CD4-positive, alpha-beta T cell treated with Interleukin-10 for 1 hour (primary cell): Measurements from ENCODE around the gene CABP7.

ENCODE experiments used
- DNase-seq: peaks from one replicate; pipeline ENCODE4 v3.0.0-alpha.2; 2020

The CABP7 gene

DNA sequence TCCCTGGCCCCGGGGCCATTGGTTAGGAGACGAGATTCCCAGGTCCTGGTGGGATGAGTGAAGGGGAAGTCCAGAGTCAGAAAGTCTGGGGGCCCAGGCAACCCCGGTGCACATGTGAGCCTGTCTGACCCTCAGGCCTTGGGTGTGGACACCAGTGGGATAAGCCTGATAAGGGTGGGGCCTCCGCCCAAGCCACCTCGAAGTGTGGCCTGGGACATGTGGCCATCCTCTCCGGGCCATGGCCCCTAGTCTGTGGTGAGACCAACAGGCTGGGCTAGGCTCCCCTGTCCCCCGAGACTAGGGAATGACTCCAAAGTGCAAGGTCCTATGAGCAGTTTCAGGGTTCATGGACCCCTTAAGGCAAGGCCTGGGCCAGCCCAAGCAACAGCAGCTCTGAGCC lies 6.3 kb downstream of the CABP7 start:
- DNase-seq = no peak

DNA sequence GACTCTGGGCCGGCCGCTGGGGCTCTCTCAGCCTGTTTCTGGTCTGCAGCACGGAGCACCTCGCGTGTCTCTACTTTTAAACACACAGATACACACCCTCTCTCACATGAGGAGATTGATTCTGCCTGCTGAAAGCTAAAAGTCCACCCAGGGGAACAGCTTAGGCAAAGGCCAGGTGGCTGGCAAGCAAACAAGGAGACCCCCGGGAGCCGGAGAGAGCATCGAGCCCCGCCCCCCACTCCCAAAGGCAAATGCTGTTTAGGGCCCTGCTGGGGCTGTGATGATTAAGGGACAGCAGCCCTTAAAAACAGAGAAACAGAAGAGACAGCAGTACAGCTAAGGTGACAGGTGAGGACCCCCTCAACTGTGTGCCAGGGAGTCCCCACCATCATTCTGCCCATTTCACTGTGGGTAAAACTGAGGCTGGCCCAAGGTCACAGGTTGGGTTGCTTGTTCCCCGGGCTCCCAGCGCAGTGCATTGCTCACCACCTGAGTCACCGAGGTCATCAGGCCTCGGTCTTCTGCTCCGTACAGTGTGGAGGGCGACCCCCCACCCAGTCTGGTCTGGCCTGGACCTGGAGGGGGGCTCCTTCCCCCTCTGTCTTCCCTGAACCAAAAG lies 6.8 kb downstream of the CABP7 start:
- DNase-seq = no peak

DNA sequence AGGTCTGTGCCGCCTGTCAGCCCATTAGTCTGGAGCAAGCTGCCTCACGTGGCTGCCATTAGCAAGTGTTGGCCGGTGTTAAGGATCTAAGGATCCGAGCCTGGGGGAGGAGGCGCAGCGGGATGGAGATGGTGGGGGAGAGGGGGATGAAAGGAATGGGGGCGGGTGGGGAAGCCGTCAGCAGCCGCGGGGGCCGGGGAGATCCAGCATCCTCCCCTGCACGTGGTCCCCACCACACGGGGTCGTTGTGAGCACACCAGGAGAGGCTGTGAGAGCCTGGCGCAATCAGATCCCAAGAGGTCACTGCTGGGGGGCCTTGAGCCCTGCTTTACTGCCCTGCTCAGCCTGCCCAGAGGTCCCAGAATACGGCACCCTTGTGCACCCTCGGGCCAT lies 7.3 kb downstream of the CABP7 start:
- no peak for DNase-seq

DNA sequence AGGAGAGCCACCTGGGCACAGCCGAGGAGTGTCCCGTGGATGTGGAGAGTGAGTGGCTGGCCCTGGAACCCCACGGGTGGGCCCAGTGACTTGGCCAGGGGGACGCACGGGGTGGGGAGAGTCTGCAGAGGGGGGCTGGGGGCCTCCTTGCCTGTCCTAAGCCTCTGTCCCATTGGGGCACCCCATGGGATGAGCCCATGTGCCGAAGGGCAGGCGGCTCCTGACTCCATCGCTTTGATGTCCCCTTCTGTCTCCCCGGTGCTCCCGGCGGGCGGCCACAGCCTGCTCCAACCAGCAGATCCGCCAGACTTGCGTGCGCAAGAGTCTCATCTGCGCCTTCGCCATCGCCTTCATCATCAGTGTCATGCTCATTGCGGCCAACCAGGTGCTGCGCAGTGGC lies 9.4 kb downstream of the CABP7 start:
- DNase-seq = no peak

DNA sequence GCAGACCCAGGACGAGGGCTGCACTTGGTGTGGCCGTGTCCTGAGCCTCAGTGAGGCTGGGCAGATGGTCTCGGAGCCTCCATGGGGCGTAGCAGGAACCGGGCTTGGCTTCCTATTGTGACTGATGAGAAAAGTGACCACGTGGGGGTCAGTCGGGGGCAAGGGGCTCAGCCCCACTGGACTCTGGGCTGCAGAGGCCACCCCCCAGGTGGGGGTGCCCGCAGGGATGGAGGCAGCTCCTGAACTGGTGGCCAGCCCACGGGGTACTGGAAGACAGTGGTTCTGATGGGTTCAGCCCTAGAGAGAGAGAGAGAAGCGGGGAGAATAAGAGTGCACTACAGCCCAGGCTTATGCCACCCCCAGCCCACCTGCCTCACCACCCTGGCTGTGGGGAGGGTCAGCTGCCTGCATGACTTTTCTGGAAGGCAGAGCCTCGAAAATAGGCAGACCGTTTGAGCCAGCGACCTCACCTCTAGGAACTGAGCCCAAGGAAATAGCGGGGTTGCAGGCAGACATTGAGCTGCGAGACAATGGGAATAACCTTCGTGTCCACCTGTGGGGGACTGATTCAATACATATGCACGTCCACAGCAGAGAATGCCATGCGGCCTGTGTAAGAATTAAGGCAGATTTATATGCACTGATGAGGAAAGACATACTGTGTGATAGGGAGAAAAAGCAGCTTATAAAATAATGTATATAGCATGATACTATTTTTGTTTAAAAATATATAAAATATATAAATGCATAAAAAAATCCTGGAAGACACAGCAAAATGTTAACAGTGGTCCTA lies 11.5 kb downstream of the CABP7 start:
- no peak for DNase-seq

DNA sequence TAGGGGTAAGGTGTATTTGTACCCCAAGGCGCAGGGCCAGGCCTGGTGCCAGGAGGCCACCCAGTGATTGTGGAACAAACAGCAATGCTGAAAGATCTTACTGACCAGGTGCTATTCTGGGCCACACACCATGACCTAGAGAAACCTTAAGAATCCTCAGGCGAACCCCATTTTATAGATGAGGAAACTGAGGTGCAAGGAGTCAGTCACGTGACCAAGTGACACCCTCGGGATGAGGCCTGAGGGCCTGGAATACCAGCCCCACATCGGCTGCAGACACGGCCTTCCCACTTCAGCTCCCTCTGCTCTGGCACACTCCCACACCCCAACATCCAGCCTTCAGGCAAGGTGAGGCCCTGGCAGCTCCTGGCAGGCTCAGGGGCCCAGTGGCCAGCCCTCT lies 13.1 kb downstream of the CABP7 start:
- DNase-seq = no peak

DNA sequence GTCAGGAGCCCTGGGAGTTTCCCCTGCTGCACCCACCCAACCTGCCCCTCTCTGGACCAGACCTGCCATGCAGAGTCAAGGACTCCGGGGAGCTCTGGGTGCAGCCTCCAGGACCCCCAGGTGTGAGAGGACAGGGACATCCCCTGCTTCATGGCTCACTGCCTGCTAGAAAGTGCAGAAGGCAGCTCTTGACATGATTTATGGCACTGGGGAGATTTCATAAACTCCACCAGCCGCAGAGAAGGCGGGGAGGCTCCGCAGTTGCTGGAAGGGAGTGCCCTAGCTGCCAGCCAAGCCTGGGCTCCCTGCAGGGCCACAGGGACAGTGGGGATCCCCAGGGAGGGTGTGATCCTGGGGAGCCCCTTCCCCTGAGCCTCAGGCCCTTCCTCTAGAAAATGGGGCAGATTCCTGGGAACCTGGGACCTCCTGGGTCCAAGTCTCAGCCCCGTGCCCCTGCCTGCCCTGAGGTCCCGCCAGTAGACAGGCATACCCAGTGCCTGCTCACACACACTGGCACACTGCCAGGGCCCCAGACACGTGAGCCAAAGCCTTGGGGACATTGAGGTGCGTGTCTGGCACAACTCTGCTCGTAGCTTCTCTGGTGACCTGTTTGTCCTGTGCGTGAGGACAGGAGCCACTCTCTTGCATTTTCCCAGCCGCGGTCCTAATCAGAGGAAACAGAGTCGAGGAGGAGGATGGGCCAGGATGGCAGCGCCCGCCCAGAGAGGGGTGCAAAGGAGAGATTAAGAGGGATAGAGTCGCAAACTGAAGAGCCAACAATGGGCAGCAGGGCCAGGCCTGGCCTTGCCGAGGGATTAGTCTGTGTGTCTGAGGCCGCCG lies 13.8 kb downstream of the CABP7 start:
- DNase-seq = no peak

DNA sequence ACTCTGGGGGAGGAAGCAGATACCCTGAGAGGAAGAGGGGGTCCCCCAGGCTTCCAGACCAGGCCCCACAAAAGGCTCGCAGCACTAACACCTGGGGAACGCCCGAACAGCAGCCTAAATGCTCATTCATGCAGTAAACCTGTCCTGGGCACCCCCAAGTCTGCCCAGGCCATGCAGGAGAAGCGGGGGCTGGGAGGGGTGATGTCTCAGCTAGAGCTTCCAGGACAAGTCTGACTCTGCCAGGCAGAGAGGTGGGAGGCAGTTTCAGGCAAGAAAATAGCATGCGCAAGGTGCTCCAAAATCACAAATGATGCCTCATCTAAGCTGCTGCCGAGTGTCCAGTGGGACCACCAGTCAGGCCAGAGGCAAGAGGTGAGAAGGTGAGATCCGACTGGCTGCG lies 14.6 kb downstream of the CABP7 start:
- DNase-seq = no peak

DNA sequence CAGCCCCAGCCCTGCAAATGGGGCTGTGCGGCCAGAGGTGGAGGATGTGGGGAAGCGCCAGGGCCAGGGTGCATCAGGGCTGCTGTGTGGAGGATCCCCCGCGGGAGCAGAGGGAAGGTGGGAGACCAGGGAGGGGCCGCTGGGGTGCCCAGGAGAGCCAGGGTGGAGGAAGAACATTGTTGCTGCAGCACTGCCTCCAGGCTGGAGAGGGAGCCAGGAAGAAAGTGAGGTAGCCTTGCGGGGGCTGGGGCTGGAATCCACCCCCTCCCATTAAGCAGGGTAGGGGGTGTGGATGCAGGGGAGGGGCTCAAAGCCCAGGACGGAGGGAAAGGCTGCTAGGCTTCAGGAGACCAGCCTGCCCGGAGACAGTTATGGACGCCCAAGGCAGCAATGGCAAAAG lies 15.0 kb downstream of the CABP7 start:
- DNase-seq = no peak

DNA sequence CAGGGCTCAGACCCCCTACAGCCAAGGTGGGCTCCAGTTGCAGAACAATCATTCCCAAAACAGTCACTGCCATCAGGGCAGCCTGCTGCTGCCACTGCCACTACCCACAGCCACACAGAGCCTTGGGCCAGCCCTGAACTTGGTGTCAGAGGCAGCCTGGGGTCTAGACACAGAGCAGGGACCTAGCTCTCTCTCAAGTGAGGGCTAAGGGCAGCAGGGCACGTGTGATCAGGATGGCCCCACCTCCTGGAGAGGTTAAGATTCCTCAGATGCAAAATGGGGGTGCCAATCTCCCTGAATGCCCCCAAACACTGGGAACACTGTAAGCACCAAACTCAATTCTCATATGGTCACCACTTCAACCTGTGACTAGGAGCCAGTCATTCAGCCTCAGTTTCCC lies 15.6 kb downstream of the CABP7 start:
- DNase-seq = no peak

DNA sequence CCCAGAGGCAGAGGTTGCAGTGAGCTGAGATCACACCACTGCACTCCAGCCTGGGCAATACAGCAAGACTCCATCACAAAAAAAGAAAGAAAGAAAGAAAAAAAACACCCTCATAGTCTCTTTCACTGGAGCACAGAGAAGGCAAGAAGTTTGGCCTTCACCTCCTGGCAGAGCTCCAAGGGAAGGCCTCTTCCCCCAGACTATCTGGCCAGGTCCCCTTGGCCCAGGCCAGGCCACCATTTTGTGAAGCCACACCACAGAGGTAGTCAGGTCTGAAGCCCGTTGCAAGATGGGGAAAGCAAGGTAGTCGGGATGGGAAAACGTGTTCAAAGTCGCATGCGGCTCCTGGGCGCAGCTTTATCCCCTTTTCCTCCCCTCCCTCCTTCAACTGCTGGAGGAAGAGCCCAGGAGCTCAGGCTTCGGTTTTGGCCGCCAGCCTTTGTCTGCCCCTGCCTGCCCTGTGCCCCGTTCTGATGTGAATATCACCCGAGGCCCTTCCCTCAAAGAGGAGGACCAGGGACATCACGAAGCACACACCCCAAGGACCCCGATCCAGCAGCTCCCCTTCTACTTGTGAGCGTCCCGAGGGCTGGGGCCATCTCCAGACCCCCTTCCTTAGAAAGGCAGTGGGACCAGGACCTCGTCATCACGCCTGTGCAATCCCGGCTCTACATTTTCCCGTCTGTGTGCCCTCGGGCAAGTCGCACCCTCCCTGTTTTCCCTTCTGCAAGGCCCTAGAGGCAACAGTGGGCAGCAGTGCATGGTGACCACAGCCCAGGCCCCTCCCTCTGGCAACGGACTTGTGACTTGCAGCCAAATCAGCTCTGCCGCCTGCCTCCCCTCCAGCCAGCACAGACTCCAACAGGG lies 17.7 kb downstream of the CABP7 start:
- no peak for DNase-seq

DNA sequence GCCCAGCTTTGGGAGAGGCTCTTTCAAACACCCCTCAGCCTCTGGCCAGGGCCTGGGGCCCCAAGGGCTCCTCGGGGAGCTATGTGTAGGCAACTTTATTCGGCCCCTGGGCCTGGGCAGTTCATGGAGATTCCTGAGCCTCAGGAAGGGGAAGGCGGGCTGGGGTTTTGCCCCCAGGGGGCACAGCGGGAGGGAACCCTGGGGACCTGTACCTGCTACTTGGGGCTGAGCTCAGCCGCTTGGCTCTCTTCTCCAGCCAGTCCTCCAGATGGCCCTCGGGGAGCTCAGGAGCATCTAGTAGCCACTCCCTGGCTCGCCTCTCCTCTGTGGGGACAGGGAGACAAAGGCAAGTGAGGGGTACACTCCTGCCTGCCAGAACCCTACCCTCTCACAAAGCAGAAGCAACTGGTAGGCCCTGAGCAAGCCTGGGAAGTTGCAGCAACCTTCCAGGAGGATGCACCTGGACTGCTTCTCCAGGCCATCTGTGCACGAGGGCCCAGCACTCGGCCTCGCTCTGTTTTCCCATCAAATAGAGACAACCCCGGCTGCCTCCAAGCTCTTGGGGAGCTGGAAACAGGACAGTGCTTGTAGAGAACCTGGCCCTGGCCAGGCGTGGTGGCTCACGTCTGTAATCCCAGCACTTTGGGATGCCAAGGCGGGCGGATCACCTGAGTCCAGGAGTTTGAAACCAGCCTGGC lies 18.5 kb downstream of the CABP7 start:
- no peak for DNase-seq

DNA sequence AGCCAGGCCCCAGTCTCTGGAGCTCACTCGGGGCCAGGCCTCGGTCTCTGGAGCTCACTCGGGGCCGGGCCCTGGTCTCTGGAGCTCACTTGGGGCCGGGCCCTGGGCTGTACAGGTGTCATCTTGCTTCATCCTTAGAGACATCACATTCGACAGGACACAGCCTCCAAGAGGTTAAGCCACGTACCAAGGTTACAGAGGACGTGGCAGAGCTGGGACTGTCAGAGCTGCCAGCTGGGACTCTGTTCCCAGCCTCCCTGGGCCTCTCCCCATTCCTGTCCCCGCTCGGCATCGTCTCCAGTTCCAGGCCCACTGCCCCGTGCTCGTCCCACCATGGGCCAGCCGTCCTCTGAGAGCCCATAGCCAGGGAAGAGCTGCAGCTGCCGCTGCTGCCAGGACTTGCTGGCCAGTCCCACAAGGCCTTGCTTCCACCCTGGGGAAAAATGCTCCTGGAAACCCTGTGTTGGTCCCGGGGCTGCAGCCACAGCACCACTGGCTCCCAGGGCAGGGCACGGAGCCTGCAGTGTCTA lies 19.6 kb downstream of the CABP7 start:
- DNase-seq = no peak

DNA sequence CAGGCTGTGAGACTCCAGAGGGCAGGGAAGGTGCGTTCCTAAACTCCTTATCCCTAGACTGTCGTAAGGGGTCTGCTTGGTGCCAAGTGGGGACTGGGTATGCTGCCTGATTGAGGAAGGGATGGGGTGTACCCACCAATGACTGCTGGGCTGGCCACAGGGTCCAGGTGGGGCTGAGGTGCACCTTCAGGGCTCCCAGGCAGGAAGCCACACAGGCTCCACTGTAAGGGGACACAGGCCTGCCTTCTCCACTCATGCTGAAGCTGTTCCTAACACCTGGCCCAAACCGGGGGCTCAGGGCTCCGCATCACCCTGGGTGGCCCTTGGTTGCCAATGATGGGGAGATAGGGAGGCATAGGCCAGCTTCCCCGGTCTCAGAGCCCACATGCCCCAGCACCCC lies 20.4 kb downstream of the CABP7 start:
- no peak for DNase-seq

DNA sequence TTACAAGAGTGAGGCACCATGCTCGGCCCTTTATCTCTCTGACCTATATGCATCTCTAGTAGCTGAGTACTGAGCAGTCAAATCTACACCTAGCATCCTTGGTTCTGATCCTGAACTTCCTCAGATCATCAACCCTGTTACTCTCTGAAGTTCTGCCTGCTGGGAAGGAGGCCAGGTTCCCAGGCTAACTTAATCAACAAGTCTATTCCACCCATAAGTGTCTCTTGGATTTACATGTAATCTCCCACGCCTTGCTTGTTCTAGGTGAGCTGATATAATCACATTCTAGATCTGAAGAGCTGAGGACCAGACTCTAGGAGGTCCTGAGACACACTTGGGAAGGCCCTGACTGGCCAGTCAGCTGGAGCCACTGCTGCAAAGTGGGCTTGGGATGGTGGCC lies 22.1 kb downstream of the CABP7 start:
- no peak for DNase-seq

DNA sequence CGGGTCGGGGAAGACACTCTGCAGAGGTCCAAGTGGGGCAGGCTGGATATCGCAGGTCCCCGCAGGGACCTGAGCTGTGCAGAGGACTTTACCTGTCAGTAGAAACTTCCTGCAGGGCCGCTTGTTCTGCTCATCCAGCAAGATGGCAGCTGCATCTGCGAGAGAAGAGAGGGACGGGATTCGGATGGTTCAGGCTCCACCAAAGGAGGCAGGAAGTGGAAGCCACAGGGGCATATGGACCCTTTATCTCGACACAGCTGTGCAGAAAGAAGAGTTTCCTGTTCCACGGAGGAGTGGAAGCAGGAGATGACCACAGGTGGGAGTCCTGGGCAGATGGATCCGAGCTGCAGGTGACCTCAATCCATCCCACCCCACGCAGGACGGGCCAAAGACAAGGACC lies 22.5 kb downstream of the CABP7 start:
- no peak for DNase-seq

DNA sequence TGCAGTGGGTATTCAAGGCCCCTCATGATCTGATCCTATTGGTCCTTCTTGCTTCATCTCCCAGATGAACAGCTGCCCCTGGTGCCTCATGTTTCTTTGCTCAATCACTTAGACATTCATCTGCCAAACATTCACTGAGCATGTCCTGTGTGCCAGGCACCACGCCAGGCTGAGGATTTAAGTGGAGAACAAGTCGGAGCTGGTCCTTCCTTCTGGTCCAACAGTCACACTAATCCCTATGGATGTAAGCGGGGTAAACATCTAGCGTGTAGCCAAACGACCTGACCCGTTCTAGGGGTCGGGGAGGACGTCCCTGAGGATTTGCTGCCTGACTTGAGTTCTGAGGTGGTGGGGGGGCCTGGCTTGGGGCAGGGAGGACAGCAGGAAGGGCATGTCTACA lies 25.1 kb downstream of the CABP7 start:
- DNase-seq = no peak

DNA sequence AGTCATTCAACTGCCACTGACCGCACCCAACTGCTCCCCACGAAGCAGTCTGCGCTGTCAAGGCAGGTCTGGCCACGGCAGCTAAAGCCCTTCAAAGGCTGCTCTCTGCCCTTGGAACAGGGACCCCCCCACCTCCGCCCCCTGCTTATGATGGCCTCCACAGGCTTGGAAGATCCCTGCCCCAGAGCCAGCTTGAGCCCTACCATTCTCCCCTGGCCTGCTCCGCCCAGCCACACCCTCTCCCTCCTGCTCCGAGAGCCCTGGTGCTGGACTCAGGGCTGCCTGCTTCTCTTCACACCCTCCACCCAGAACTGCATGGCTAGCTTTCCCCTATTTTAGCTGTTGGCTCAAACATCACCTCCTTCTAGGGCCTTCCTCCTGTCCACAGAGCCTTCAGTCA lies 28.0 kb downstream of the CABP7 start:
- no peak for DNase-seq

DNA sequence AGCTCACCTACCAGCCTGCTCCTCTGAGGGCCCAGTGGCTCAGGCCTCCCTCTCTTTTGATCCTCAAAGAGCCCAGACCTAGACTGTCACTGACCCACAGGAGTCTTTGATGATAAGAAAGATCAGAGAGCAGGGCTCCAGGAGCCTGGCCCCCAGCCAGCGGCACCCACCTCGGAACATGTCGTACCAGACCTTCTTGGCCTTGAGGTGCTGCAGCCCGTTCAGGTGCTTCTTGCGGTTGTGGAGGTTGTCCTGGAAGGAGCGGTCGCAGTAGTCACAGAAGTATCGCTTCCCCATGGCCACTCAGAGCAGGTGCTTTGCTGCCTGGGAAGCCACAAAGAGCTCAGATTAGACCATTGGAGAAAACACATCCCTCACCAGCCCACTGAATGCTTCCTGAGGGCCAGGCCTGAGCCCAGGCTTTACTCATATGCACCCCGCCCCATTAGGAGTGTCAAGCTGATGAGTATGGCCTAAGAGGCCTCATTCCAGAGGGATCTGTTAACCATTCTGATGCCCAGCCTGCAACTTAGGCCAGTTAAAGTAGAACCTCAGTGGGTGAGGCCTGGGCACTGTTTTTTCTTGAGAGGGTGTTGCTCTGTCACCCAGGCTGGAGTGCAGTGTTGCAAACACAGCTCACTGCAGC lies 28.6 kb downstream of the CABP7 start:
- DNase-seq = no peak

DNA sequence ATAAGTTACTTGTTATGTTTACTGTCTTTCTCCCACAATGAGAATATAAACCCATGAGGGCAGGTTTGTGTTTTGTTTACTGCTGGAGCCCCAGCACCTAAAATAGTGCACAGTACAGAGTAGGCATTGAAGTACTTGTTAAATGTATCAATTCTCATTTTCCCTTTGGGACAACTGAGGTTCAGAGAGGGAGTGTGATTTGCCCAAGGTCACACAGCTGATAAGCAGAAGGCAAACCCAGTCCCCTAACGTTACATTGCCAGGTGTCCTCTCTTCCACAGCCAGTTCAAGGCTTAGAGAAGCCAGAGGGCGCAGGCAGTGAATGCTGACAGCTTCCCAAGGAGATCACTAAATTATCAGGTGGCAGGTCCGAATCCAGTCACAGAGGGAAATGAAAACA lies 30.2 kb downstream of the CABP7 start:
- DNase-seq = no peak
